Right hindlimb (tissue), 1 donor: Measurements from ENCODE around the gene CAPN7.

Experiments used
- DNase-seq: peaks from one replicate; pipeline ENCODE4 v3.0.0-alpha.2; 2018

CAPN7 gene

GRCh38 chr3:15301761-15302160 is 95.7 kb downstream of the CAPN7 start:
- no peak for DNase-seq
